GM15510 (cell line): ENCODE data around the gene SLC22A23.

Experiments
- POLR2A ChIP-seq: IDR thresholded peaks from 3 replicates; pipeline ENCODE4 v1.6.1; 2011; ENCODE audit warnings: borderline replicate concordance; ENCODE audit not compliant: insufficient read length; ENCODE audit errors: extremely low read depth

Gene SLC22A23

DNA sequence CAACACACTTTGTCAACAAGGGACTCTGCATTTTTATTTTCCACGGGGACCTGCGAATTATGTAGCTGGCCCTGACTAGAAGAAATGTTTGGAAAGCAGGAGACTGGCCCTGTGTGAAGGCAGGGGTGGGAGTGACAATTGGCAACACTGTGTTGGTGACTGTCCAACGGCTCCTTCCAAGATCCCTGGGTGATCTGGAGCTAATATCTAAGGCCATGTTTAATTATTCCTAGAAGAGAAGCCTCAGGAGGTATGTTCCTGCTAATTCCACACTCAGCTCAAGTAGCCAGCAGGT, 13.7 kb downstream of the SLC22A23 start:
- no peak for TF ChIP-seq POLR2A

DNA sequence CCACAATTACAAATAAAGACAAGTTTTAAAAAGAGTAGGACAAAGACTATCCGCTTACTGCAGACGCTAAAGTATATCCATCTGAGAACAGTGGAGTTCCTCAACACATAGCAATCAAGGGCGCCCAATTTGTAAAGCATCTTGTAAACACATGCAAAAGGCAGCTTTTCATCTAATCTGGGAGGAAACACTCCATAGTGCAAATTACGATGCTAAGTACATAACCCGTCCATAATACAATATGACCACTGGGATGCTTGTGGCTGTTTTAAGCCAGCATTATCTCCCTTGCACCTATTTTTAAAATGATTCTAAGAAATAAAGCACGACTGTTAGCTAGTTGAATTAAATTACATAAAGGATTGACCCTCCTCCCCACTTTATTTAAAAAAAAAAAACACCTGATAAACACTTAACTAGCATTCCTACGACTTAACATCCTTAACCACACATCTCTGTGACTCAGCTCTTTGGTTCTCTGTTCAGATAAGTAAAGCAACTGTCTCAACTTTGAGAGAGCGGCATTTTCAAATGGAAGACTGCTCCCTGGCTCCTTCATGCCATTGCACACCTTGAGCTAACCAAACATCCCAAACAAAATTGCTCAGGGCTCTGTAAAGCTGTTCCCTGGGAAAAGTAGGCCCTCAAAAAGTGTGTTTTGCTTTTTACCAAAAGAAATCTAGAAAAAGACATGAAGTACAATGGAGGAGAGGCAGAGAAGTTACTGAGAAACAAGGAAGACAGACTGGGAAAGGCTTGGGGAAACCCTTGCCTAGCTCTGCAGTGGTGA, 14.2 kb downstream of the SLC22A23 start:
- no peak for TF ChIP-seq POLR2A

DNA sequence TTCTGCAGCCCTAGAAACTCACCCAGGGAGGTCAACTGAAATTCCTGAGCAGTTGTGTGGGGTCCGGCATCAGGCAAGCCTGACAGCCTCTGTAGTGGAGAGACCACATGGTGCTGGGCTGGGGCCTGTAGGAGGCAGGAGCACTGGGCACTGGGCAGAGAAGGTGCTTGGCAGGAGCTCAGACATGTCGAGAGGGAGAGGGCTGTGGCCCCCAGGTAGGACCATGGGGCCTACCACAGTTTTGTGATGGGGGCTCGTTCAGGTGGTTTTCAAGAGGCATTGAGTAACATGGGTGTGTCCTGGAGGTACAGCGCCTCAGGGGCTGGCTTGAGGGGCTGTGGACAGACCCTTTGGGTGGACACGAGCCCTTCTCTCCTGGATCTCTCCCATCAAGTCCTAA, 15.9 kb downstream of the SLC22A23 start:
- TF ChIP-seq POLR2A = no peak

DNA sequence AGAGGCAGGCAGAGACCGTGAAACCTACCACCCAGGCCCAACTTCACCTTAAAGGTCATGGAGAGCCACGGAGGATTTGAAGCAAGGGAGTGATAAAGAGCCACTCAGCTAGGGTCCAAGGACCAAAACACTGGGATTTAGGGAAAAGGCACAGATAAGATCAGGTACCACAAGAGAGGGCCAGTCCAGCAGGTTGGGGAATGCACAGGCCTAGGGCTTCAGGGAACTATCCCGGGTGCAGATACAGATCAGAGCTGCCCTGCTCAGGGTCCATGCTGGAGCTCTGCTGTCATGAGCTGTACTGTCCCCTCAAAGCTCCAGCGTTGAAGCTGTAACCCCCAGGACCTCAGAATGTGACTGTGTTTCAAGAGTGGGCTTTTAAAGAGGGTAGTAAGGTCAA, 16.9 kb downstream of the SLC22A23 start:
- TF ChIP-seq POLR2A = no peak

DNA sequence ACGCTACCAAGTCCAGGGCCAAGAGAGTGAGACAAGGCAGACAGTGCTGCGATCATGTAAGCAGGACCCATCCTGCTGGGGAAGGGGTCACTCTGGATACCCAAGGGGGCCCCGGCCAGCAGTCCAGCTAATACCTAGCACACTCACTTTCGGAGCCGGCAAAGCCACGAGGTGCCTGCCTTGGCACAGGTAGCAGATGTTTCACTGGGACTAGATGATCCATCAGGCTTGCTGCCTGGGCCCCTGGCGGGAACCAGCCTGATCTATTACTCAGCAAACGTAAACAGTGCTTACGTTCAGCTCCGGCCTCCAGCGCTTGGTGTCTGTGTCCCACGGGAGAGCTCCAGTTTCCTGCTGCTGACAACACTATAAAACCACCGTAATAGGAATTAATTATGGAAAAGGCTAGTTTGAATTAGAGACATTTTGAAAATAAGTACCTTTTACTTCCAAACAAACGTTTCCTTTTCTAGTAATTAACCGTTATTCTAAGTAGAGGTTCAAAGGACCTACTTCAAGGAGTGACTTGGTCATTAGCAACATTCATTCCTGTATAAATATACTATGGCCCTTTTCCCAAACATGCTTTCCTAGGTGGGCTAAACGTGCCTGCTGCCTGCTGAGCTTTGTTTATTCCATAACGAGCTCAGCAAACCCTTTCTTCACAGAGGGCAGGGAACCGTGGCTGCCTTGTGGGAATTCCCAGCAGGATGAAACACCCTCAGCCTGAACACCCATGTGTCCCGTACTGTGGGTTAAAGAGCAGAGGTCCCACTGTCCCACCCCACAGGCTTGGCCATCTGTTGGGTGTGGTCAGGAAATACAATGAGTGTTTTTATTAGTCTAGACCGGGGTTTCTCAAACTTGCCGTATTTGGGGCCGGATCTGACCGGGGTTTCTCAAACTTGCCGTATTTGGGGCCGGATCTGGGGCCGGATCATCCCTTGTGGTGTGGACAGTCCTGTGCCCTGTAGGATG, 18.4 kb downstream of the SLC22A23 start:
- no peak for TF ChIP-seq POLR2A

DNA sequence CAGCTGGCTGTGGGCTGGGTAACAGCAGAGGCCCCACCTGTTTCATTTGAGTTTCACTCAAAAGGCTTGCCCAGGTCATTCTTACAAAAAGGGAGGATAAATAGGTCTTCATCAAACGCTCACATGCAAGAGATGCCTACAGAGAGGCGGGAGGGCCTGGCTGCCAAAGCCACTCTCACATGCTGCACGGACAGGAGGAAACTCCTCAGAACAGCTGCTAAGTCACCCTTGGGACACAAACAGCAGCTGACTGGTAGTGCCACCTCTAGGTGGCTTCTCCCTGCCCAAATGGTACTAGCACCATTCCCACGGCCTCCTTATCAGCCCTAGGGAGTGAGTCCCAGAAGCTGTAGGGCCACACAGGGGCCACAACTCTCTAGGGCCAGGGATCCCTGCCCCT, 23.8 kb downstream of the SLC22A23 start:
- no peak for TF ChIP-seq POLR2A

DNA sequence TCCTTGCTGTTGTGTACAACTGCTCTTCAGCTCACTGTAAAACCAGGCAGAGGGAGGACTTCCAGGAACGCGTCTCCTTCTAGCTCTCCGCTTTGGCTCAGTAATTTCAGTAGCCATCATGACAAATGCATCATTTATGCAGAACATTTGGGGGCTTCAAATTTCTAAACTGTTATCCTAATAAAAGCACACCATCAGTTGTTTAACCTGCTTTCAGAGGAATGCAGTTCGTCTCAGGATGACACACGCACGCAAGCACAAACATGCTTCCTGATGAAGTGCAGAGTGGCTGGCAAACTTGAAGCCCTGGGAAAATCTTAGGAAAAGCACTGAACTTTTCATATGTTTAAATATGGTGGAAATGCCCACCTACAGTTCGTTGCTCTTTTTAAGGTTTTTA, 24.4 kb downstream of the SLC22A23 start:
- no peak for TF ChIP-seq POLR2A

DNA sequence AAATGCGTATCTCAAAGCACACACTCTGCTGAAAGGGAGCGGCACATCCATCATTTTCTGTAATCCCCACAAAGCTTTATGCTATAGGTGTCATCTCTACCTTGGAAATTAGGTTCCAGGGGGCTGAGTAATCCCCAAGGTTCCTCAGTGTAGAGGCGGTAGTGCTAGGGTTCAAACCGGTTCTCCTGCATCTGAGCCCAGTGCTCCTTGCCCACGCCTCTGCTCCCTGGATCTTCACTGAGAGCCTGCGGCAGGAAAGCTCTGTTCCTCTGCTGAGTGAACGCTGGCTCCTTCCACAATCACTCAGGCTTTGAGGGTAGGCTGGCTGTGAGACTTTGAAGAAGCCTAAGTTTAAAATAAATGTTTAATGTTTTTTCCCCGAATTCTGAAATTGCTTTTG, 24.9 kb downstream of the SLC22A23 start:
- TF ChIP-seq POLR2A = no peak

DNA sequence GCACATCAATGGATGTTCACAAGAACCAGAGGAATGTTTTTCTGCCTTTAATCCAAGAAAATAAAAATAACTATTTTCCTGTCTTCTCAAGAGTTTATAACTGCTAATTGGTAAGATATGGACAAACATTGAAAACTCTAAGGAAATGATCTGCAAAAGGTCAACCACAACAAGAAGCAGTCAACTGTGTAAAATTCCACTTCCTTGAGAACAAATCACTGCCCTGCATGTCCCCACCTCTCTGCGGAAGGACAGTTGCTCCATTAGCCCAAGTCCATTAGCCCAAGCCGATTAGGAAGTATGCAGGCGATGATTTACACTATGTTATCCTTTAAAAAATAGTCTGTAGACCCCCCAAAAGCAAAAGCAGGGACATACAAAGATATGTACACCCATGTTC, 27.6 kb downstream of the SLC22A23 start:
- no peak for TF ChIP-seq POLR2A

DNA sequence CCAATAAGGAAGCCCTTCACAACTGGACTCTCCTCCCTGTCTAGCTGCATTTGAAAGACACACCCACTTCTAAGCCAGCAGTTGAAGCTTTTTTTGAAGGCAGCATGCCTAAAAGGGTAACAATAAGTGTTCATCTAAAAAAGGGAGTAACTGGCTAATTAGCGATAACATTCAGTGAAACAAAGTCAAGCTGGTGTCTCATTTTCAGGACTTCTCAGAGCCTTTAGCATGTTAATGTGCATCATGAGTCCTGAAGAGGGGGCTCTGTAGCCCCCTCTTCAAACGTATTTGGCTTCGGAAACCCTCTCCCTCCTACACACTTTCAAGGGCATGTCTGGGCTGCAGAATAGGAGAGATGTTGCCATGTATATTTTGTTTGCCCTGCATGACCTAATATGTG, 28.1 kb downstream of the SLC22A23 start:
- no peak for TF ChIP-seq POLR2A

DNA sequence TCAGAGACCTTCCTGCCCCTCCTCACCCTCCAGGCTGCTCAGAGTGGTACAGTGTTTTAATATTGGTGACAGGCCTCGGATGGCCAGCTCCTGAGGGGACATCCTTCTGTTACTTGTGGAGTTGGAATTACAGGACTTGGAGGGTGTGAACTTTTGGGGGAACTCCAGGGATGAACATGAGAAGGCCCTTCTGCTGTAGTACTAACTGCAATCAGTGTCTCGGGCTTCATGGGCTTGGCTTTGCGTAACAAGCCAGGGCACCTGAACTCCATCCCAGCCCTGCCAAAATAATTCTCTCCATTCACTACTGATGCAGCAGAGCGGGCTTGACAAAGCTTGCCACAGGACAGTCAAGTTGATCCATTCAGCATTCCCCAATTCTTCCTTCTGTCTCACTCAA, 28.6 kb downstream of the SLC22A23 start:
- TF ChIP-seq POLR2A = no peak

DNA sequence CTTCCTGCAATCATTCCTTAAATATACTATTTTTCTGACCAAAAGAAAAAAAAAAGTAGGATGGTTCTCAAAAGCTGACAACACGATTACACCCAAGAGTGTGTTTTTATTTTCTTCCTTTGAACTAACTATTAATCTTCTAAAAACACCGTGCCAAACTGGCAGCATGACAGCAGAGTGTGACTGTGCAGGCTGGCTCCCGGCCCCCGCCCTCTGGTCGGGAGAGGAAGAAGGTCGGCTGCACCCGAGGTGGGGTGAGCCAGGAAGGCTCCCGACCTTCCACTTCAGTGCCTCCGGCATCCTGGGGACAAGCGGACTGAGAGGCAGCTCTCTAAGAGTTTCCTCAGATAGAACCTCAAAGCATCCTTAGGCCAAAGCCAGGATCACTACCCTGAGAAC, 29.2 kb downstream of the SLC22A23 start:
- TF ChIP-seq POLR2A = no peak

DNA sequence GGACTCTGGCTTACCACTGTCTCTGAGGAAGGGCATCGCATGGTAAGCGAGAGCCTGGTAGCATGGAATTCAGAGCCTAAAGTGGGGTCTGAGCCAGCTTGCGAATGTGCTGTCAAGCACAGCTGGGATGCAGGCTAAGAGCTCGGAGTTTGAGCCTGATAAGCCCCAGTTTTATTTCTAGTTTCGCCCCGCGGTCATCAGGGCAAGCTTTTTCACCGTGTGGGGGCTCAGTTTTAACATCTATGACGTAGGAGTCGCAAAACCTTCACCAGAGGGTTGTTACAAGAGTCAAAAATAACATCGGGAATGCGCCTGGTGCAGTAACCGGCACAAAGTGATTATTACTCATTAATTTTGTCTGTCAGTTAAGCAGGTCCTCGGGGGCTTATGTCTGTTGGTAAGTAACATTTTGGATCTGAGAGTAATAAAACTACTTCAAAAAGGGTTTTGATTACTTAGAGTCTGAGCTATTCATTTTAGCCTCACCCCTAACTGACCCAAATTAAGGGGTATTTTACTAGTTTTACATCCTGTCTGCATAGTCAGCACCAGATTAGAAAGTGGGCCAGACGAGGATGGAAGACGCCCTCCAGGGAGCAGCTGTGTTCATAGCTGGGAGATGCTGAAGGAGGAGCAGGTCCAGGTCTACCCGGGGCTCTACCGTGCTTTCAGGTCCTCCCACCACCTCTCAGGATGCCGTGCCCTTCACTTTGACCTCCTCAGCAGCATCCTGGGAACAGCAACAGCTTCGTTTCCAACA, 29.7 kb downstream of the SLC22A23 start:
- TF ChIP-seq POLR2A = no peak

DNA sequence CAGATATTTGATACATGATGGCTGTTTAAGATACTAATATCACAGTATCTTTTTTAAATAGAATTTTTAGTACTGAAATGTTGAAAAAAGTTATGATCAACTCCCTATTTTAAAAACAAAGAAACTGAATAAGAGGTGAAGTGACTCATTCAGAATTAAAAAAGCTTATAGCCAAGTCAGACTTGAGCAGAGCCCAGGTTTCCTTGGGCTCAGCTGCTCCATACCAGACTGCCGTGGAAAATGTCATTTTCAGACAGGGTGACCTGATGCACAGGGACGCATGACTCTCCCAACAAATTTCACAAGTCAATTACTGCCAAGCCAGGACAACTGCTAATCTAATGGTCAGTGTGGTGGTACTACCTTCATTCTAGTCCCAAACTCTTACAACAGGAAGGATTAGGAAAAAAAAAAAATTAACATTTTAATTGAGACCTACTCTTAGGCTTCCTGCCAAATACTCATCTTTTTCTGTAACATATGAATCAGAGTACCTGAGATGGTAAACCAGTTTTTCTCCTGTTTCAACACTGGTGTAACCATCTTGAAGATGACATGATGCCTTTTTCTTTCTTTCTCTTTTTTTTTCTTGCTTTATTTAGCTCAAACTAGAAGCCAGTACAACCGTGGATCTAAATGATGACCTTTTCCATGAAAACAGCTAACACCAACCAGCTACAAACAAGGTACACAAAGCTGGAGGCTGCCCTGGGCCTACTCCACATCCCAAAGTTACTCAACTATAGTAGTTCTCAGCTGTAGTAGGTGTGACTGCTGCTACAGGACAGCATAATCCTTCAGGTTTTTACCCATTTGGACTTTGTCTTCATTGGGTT, 30.5 kb downstream of the SLC22A23 start:
- no peak for TF ChIP-seq POLR2A
